A549 (cell line): ENCODE results near the gene SLC25A41.

ENCODE experiments used
- BHLHE40 ChIP-seq: IDR thresholded peaks from 2 replicates; pipeline ENCODE4 v1.6.1; 2012; ENCODE audit warnings: low read depth, low read length, inconsistent platforms
- CHD2 ChIP-seq: fragments of 150-350 bp; IDR thresholded peaks from 2 replicates; pipeline ENCODE4 v1.6.1; 2014; ENCODE audit warnings: low read length; ENCODE audit not compliant: partially characterized antibody
- KDM1A ChIP-seq: fragments of 200-600 bp; sonication (generic); IDR thresholded peaks from 2 replicates; pipeline ENCODE4 v1.6.1; 2016; ENCODE audit warnings: low read depth, mild to moderate bottlenecking
- SMC3 ChIP-seq: fragments of >200 bp; sonication (Bioruptor Twin); formaldehyde crosslinking; IDR thresholded peaks from 3 replicates; pipeline ENCODE4 v1.6.1; 2018; ENCODE audit warnings: inconsistent platforms
- SREBF2 ChIP-seq: fragments of 450-650 bp; IDR thresholded peaks from 2 replicates; pipeline ENCODE4 v1.6.1; 2014; ENCODE audit warnings: mild to moderate bottlenecking, moderate library complexity
- TF ChIP-seq, protein P1 (sequence below): IDR thresholded peaks from 2 replicates; pipeline ENCODE4 v1.6.1; 2012
- TF ChIP-seq, protein P2 (sequence below): fragments of >200 bp; sonication (Bioruptor Twin); formaldehyde crosslinking; IDR thresholded peaks from 3 replicates; pipeline ENCODE4 v1.5.1; 2016

DNA sequence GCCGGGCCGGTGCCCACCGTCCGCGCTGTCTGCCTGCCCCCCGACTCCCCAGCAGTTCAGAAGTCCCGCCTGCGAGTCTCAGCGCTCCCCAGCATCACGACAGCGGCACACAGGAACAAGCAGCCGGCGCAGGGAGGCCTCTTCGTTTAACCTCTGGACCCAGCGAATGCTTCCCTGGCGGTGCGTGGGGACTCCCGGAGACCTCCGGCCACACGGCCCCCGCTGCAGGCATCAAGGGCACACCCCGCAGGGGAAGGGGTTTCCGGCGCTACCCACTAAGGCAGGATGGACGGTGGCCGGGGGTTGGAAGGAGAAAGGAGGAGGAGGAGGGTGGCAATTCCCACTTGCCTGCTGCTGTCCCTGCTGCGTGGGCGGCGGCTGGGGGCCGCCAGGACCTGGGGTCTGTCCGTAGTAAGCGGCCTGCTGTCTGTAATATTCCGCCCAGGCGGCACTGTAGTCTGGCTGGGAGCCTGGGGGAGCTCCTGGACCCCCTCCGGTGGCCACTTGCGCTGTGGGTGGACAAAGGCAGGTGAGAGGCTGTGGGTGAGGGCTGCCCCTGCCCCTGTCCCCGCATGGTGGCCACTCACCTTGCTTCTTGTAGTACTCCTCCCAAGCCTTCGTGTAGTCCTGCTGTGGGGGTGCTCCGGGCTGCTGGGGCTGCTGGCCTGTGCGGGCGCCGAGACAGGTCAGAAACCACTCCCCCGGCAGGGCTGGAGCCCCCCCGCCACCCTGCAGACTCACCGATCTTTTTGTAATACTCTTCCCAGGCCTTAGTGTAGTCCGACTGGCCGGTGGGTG lies 18.6 kb downstream of the SLC25A41 start:
- TF ChIP-seq, protein P1, sequence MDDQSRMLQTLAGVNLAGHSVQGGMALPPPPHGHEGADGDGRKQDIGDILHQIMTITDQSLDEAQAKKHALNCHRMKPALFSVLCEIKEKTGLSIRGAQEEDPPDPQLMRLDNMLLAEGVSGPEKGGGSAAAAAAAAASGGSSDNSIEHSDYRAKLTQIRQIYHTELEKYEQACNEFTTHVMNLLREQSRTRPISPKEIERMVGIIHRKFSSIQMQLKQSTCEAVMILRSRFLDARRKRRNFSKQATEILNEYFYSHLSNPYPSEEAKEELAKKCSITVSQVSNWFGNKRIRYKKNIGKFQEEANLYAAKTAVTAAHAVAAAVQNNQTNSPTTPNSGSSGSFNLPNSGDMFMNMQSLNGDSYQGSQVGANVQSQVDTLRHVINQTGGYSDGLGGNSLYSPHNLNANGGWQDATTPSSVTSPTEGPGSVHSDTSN, result no peak
- TF ChIP-seq CHD2 (no peak), BHLHE40 (no peak), SMC3 (no peak), SREBF2 (no peak), KDM1A (no peak)
- TF ChIP-seq, protein P2, sequence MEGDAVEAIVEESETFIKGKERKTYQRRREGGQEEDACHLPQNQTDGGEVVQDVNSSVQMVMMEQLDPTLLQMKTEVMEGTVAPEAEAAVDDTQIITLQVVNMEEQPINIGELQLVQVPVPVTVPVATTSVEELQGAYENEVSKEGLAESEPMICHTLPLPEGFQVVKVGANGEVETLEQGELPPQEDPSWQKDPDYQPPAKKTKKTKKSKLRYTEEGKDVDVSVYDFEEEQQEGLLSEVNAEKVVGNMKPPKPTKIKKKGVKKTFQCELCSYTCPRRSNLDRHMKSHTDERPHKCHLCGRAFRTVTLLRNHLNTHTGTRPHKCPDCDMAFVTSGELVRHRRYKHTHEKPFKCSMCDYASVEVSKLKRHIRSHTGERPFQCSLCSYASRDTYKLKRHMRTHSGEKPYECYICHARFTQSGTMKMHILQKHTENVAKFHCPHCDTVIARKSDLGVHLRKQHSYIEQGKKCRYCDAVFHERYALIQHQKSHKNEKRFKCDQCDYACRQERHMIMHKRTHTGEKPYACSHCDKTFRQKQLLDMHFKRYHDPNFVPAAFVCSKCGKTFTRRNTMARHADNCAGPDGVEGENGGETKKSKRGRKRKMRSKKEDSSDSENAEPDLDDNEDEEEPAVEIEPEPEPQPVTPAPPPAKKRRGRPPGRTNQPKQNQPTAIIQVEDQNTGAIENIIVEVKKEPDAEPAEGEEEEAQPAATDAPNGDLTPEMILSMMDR, result no peak
